Activated T-helper 9 cell treated with anti-CD3 and anti-CD28 coated beads, Interleukin-2, amount 50 U/mL, for 16 hours (primary cell): ENCODE data around the gene WDR37.
"Not testable (repeated sequence)": the region's sequence is repeated elsewhere in the genome, so short reads cannot be mapped to it uniquely, and the experiment has no call there.

Experiments used
- DNase-seq: peaks from one replicate; pipeline ENCODE4 v3.0.0-alpha.2; 2020; ENCODE audit warnings: low read depth

WDR37 gene

DNA sequence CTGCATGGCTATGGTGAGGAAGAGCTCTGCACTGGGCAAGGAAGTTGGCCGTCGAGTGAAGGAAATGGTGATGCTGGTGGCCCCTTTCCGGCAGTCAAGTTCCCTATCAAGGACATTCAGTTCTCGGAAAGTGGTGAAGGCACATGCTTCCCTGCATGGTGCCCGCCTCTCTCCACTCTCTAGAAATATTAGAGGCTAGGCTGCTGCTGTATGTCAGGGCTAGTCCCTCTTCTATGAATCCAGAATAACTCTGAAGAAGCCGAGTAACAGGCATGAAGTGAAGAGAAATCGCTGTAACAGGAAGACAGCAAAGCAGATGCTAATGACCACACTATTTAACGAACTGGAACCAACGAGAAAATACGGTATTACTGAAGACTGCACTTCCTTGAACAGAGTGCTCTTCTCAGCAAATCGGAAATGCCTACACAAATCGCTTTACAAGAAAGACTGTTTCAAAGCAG lies 12.6 kb upstream of the WDR37 start:
- no peak for DNase-seq

- DNase-seq = no peak
Measured at GRCh38 chr10:1044146-1044545, 12.0 kb upstream of the WDR37 start.

- DNase-seq = no peak
Measured at GRCh38 chr10:1044964-1045363, 11.2 kb upstream of the WDR37 start.

- DNase-seq = no peak
Measured at GRCh38 chr10:1045415-1045814, 10.8 kb upstream of the WDR37 start.

DNA sequence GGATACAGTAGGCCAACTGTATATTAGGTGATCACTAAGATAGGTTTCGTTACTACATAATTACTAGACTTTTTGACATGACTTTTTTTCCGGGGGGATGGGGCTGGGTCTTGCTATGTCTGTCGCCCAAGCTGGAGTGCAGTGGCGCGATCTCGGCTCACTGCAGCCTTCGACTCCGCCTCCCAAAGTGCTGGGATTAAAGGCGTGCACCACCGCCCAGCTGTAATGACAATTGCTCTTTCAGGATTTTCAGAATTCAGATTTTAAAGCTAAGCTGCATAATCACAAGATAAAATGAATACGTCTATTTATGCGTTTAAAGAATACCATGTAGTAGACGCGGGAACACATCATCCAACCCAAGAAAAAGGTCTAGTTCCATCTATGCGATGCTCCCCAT lies 8.2 kb upstream of the WDR37 start:
- DNase-seq = no peak

DNA sequence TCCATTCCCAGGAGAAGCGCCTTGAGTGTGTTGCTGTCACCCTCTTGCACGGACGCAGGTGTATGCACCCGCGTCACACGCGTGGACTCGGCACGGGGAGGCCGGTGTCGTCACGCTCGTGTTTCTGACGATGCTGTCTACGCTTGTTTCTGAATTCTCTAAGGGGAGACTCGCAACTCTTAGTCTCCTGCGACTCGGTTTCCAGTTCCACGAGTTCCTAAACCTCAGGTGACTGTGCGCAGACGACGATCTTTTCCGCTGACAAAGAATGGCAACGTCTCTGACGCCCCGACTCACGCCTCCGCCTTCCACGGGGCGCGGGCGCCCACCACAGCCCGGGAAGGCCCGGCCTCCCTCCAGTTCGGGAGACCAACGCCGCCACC lies 7.8 kb upstream of the WDR37 start:
- DNase-seq = no peak

DNA sequence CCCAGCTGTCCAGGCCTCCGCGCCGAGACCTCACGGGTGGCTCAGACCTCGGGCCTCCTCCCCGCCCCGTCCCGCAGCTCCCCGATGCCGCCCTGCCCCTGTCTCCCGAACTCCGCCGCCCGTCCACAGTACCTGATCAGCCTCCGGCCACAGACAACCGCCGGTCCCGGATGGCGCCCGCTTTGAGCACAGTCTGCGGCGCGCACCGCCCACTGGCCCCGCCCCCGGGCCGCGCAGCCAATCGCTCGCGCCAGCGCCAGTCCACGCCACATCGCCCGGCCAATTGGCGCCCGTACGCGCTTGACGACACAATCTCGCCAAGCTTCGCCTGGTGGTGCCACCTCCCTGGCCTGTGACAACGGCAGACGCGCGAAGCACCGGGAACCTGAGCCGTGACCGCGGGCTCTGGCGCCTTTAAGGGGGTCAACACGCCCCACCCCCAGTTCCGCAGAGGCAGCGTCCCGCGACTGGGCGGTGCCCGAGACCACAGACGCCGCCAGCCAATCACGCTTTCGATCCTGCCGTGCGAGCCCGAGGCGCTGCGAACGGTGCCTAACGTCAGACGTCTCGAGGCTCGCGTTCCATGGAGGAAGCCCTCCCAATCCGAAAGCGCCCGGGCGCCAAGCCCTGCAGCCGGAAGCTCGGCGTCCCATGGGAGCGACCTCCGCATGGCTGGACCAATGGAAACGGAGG lies 7.3 kb upstream of the WDR37 start, which contains the start of gene IDI1:
Gene IDI1 (minus strand): TSS at position 388 of the 693 bp plus-strand sequence. CDS start 116 bp downstream, at position 272.
- DNase-seq = peak; percentile 95

DNA sequence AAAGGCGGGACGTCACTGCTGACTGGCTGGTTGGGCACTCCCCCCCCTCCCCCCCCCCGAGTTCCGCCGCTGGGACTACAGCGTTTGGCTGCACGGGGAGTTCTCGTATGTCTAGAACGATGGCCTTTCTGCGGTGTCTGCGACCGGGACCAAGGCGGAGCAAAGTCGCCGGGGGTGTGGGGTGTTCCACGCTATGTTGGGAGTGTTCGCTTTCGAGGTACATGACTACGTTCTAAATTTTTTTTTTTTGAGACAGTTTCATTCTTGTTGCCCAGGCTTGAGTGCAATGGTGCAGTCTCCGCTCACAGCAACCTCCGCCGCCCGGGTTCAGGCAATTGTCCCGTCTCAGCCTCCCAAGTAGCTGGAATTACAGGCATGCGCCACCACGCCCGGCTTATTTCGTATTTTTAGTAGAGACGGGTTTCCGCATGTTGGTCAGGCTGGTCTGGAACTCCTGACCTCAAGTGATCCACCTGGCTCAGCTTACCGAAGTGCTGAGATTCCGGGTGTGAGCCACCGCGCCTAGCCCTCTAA lies 6.7 kb upstream of the WDR37 start:
- DNase-seq = no peak

DNA sequence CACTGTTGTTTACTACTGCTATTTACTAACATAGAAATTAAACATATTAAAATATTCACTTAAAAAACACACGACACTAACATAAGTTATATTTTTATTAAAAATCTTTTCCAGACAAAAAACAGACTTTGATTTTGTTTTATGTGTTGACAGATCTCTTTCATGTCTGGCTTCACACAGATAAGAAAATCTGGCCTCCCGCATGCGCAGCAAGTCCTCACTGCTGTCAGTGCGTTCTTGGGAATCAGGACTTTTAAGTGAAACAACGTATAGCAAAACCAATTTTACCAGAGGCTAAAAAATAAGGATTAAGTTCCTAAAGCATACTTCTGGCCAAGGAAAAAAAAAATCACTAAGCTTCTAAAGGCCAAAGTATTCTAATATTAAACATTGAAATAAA lies 6.0 kb upstream of the WDR37 start:
- DNase-seq = no peak

GRCh38 chr10:1050554-1050953 lies 5.6 kb upstream of the WDR37 start:
- peak; percentile 15 for DNase-seq

DNA sequence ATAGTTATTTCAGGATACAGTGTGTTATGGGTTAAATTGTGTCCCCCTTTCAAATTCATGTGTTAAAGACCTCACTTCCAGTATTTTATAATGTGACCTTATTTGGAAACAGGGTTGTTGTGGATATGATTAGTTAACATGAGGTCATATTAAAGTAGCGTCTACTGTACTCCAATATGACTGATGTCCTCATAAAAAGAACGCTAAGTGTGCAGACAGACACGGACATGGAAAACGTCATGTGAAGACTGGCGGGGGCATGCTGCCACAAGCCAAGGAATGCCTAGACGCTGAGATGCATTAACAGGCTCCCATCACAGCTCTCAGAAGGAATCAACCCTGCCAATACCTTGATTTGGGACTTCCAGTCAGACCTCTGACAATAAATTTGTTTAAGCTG lies 1.5 kb upstream of the WDR37 start:
- no peak for DNase-seq

- no peak for DNase-seq
Measured at GRCh38 chr10:1057106-1057657, 997 bp downstream of the WDR37 start.

- no peak for DNase-seq
Measured at GRCh38 chr10:1058017-1058416, 1.8 kb downstream of the WDR37 start.

DNA sequence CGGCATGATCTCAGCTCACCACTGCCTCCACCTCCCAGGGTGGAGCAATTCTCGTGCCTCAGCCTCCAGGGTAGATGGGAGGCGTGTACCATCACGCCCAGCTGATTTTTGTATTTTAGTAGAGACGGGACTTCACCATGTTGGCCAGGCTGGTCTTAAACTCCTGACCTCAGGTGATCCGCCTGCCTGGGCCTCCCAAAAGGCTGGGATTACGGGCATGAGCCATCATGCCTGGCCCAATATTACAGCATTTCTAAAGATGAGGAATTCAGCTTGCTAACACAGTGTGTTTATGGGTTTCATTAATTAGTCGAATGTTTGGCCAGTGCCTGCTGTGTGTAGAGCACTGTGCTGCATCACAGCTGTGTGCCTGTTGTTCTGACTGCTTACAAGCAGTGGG lies 3.7 kb downstream of the WDR37 start:
- DNase-seq = no peak

- no peak for DNase-seq
Measured at GRCh38 chr10:1061930-1062774, 6.0 kb downstream of the WDR37 start.

DNA sequence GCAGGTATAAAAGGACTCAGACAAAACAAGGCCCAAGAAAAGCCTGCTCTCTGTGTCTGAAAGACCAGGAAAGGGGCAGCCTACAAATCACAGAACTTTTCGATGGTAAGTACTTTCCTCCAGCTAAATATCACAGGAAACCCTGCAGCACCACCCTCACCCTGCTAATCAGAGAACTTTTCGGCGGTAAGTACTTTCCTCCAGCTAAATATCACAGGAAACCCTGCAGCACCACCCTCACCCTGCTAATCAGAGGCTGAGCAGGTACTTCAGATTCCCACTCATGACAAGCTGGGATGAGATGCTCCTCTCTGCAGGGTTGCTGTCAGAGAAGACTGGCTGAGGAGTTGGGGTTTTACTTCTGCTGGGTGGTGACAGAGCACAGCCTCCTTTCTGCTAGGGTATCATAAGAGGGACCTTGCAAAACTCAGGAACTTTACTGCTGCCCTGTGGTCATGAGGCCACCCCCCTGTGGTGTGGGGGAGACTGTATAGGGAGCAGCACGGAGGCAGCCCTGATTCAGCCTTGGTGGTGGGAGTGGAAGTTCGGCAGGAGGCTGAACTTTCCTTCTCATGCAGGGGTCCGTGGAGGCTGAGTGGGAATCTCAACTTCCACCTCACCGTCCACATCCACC lies 7.2 kb downstream of the WDR37 start:
- DNase-seq = no peak

- DNase-seq = no peak
Measured at GRCh38 chr10:1064964-1065247, 8.7 kb downstream of the WDR37 start.

- DNase-seq = not testable (repeated sequence)
Measured at GRCh38 chr10:1066734-1067133, 10.5 kb downstream of the WDR37 start.

GRCh38 chr10:1068380-1069361 lies 12.5 kb downstream of the WDR37 start:
- DNase-seq = no peak

DNA sequence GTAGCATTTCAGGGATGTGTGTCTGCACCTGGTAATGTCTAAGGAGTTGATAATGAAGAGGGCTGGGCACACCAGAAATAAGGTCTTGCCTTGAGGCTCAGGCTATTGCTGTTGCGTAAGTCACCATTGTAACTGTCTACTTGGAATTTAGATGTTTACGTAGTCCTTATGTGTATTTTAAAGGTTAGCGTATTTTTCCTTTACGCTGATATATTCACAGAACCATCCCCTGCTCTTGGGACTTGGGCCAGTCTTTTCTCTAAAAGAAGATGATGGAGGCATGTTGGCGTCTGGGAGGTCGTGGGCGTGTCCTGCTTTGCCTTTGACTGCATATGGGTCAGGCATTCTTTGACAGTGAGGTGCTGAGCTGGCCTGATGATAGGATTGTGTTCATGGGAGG lies 14.7 kb downstream of the WDR37 start:
- DNase-seq = no peak

GRCh38 chr10:1074052-1074747 lies 18.0 kb downstream of the WDR37 start:
- DNase-seq = no peak
